ENCODE results near the gene RIMBP2.

GRCh38 chr12:130434560-130434959, 281.5 kb downstream of the RIMBP2 start:
- TF ChIP-seq CTCF (IDR thresholded peaks at IDR 0.05; ENCODE audit: low read depth, low read length): no peak
- no peak for TF ChIP-seq POLR2A (IDR thresholded peaks at IDR 0.05; ENCODE audit: extremely low read depth, insufficient read length)
